Activated naive CD4-positive, alpha-beta T cell treated with Interleukin-2 at 50 U/mL for 16 hours (primary cell): Measurements from ENCODE around the gene NEFH.

Experiments
- DNase-seq: peaks from one replicate; pipeline ENCODE4 v3.0.0-alpha.2; 2020

Gene NEFH

DNA sequence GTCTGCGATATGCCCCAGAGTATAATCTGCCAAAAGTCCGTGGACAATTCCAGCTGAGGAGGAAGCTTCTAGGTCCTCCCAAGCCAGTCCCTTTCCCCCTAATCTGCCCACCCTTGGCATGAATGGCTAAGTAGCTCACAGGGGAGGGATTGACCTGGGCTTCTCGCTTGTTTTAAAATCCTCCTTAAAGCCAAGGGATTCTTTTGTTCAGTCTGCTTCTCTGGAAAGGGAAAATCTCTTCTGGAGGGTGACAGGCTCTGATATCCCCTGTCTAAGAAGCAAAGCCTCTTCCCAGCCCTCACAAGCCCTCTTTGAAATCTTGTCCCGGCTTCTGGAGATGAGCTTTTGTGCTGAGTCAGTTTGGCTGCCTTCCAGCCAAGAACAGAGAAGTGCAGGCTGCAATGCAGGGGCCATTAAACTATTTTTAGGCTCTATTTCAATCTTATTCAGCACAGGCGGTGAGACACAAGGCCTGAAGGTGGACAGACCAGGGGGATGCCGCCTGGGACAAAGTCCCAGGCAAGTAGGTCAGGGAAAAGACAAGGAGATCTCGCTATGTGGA, 23.9 kb downstream of the NEFH start:
- DNase-seq = no peak

DNA sequence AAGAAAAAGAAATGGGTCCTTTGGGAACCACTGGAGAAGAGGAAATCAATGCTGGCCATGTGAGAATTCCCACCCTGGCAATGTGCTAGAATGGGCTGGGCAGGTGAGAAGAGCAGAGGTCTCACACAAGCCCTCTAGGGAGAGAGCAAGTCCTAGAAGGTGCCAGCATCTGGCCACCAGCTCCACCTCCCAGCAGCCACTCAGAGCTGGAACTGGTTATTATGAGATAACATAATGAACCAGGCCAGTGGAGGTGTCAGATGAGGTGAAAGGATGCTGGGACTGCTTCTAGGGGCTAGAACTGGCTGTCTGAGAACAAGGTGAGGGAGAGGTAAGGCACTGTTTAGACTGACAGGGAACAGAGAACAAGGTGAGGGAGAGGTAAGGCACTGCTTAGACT, 29.3 kb downstream of the NEFH start:
- no peak for DNase-seq

DNA sequence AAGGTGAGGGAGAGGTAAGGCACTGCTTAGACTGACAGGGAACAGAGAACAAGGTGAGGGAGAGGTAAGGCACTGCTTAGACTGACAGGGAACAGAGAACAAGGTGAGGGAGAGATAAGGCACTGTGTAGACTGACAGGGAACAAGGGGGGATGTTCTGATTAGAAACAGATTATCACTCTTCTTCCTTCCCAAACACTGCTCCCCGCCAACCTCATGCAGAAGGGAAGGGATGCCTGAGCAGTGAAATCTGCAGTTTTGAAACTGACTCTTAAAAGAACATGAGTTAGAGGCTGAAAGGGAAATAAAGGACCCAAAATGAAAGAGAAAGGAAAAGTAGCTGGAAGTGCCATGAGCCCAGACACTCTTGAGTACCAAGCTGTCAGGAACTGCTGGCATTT, 29.8 kb downstream of the NEFH start:
- DNase-seq = no peak

DNA sequence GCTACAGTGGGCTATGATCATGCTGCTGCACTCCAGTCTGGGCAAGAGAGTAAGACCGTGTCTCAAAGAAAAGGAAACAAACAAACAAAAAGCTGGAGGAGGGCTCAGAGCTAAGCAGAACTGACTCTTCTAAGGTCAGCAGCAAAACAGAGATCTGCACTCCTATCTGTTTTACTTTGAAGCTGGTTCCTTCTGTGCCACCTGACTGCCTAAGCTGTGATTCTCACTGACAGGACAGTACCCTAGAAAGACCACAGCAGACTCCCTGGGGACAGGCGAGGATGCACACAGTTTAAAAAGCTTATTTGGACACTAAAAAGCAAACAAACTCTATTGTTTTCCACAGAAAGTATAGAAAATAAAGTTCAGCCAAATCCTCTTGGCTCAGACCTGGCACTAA, 30.5 kb downstream of the NEFH start:
- DNase-seq = no peak

DNA sequence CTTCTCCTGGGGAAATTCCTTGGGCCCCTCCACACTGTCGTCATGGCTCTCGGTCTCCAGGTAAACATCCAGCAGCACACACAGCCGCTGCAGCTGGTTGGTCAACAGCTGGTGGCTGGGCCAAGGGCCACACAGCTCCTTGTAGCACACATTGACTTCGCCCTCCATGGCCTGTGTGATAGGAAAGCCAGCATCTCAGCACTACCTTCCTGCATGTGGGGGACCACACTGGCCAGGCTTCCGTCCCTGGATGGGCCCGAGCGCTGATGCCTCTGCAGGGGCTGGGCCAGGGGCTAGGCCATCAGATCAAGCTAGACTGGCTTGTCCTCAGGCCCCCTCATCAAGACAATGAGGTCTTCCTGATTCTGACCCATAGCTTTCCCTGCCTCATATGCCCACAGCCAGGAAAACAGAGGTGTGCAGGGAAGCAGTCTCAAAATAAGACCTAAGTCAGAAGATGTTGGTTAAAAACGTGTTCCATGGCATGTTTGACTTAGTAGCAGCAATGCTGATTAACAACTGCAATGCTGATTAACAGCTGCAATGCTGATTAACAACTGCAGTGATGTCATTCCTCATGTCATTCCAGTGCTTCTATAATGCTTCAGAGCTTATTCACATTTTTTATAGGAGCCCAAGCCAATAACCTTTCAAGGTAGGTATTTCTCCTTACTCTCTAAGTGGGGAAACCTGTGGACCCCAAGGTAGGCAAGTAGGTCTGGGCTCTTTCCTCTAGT, 31.3 kb downstream of the NEFH start:
- DNase-seq = no peak

DNA sequence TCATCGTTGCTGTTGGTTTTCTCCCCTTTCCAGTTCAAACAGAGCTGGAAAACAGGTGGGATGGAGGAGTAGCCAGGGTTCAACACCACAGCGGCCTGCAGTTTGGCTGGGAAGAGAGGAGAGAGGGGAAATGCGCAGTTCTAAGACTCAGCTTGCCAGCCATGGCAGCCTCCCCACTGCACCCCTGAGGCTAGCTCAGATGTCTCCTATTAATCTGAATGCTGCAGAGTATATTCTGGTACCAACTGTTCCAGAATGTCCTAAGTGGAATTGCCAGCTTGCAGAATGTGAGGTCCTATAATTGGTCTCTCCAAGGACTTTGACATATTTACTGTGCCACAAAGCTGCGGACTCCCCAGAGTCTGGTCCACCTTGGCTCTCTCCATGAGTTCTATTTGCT, 32.0 kb downstream of the NEFH start:
- DNase-seq = no peak

DNA sequence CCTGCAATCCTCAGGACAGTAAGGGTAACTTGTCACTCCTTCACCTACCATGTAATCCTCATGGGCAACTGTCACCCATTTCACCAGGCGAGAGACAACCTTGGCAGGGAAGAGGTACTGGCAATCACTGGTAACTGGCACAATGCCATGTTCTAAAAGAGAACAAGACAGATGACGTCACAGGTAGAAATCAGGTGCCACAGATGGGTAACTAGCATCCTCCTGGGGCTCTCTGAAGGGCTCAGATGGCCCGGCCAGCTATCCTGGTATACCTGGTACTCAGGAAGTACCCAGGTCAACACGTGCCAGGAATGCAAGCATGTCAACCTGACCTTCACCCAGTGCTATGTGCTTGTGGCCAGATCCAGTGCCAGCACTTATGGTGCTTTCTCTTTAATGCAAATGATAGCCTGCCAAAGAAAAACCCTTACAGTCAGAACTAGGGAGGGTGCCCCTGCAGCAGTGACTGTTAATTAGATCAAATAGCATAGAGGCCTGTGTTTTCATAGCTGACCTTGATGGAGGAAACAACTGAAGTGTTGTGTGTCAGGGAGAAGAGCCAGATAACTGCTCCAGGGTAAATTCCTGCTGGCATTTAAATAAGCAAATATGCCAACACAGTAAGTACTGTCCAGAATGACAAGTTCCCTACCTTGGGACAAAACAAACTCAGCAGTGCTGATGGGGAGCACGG, 37.3 kb downstream of the NEFH start:
- DNase-seq = no peak

DNA sequence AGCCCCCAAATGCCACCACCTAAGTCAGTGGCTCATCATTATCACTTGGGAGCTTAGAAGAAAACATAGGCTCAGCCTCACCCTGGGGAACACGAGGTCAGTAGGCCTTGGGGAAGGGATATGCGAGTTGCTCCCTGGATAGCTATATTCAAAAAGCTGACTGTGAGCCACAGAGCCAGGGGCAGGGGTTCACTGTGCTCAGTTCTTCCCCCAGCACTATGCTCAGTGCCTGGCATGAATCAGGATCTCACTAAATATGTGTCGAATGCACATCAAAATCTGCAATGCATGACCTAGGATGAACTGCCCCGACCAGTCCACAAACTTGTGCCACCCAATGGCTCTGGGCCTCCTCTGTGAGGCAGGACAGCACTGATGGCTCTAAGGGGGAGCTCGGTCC, 38.4 kb downstream of the NEFH start:
- no peak for DNase-seq

DNA sequence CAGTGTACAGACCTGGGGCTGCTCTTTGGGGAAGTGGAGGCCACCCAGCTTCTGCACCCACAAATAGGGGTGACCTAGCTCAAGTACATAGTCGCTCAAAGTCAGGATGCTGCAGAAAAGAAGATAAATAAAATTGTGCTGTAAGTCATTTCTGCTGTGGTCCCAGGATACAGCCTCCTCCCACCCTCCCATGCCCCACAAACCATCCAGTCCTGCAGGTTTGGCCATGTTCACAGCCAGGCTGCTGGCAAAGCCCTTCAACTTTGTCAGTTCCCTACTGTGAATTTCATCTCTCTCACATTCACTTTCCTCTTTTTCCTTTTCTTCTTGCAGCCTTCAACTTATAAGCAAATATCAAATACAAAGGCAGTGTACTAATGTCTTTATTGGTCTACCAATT, 40.0 kb downstream of the NEFH start:
- no peak for DNase-seq

DNA sequence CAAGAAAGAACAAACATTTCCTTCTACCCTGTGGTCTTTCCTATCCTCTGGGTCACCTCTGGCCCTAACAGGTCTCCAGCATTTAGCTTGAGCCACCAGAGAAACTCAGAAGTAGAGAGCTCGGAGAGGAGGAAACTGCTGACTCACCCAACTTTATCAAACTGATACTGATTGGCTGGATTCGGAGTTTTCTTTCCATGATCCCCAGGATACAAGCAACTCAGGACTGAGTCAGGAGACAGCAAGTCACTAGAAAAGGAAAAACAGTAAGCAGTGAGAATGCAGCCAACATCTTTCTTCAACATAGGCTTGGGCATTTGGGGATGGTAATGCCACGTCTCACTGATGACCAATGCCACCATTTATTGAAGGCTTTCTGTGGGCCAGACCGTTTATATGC, 40.8 kb downstream of the NEFH start:
- DNase-seq = no peak

DNA sequence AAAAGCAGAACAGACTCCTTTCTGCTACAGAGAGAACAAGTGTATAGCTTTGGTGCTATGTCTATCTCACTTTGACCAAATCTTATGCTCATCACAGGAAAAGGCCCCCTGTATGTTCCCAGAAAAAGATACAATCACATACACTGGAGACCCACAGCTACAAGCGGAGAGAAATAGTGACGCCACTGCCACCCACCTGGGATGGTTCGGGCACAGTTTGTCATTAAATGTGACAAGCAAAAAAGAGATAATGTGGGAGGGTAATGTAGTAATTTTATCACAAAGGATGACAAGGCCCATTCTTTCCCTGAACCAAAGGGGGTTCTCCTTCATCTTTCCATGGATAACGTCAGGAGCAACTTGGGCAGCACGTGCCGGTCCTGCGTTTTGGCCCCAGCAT, 41.5 kb downstream of the NEFH start:
- DNase-seq = no peak

DNA sequence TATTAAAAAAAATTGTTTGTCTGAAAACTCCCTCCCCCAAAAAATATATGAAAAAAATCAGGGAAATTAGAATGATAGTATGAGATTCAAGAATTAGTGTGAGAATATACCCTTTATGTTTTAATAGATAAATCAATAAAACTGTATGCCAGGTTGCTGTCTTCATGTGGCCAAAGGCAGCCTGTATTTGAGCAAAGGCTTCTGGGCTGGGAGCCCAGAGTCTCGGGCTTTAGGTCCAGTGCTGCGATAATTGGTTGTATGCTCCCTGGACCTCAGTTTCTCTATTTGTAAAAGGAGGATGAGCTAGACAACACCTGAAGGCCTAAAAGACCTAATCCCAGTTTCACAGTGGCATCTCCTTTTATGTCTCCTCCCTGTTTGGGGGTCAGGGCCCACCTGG, 43.7 kb downstream of the NEFH start:
- DNase-seq = no peak

DNA sequence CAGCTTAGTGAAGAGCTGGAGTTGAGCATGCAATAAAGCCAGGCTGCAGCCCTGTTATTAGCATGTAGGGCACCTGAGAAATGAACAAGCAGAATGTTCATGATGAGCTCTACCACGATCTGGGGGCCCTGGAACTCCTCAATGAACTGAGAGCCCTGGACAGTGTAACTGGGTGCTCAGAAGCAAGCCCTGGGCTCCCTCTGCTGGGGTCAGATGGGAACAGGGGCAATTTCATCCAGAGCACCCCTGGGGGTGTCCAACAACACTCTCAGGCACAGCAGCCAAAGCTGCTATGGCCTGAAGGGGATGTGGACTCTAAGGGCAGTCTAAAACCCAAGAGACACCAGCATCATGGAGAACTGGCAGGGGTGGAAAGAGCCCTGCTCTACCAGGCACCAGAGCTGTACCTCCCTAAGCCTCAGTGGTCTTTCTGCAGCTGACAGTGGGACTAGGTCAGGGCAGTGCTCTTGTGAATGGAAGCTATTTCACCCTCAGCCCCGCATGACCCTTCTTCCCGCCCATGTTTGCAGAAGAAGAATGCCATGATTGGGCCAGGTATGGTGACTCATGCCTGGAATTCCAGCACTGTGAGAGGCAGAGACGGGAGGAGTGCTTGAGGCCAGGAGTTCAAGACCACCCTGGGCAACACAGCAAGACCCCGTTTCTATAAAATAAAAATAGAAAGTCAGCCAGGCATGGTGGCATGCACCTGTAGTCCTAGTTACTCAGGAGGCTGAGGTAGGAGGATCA, 44.6 kb downstream of the NEFH start:
- peak; percentile 24 for DNase-seq

DNA sequence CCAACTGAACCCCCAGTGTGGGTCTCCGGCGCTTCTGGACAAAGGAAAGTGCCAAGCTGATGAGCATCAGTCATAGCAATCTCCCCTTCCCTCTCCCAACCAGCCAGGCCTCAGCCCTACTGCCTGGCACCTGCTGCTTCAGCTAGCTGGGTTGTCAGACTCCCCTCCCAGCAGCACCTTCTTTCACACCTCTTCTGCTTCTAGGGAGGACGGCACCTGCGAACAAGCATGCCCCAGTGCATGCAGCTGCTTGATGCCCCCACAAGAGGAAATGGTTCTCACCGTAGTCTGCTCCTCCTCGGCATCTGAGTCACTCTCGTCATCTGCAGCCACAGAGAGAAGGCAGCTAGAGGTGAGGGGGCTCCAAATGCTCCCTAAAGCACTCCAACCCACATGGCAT, 48.1 kb downstream of the NEFH start:
- DNase-seq = no peak

DNA sequence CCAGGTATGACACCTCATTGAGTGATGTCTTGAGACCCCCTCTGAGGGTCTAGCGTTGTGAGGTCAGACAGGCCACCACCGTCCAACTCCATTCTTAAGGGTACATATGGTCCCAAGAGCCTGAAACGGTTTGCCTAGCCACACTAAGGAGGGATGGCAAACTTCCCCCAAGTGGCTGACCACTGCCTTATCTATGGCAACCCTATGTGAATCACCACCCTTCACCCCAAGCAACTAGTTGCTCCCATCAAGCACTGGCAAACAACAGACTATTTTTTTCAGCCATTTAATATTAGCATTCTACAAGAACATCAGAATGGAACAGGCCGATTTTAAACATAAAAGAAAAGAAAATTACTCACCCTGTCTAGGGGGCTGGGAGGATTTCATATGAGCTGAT, 50.7 kb downstream of the NEFH start:
- DNase-seq = no peak

DNA sequence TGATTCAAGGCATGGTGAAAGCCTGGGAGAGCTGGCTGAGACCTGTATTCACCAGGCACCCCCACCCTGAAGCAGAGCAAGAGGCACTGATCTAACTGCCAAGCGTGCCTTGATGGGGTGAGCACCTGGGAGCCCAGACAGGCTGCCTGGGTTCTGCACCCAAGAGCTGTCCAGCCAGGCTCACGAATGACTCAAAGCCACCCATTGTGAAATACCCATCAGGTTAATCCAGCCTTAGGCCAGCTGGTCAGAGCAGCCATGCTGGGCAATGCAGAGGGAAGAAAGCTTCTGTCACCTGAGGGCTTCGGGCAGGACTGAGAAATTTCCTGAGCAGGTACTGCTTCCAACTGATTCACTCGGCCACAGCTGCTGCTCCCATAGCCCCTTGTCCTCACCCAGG, 51.4 kb downstream of the NEFH start:
- DNase-seq = no peak

DNA sequence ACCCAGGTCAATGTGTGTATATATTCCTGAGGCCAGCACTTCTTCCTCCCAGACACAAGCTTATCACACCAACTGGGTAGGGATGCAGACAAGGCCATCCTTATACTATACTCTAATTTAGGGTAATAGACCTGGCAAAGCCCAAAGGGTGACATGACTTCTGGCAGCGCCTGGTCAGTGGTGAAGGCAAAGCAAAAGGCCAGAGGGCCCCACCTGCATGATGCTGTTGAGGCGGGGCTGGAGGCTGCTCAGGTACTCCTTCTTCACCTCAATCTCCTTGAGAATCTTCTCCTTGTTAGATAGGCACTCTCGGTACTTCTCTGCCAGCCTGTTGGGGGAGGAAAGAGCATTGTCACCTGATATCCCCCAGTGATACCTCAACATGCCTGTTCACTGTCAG, 56.4 kb downstream of the NEFH start:
- DNase-seq = no peak

DNA sequence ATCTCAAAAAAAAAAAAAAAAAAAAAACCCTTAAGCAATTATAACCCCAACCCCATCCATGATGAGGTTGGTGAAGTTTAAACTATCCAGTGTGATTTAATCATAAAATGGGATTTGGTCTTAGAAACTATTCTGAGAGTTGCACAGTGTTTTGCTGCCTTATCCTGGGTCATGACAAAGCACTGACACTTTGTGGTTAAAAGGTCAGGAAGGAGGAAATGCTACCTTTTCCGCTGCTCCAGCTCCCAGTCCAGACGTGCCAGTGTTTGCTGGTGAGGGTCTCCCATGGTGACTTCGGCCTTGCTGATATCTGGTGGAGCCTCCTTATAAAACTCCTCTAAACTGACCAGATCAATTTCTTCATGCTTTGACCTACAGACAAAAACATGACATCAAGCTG, 59.1 kb downstream of the NEFH start:
- no peak for DNase-seq
